ENCODE data around the gene SNX9.
"Not testable (repeated sequence)": the region's sequence is repeated elsewhere in the genome, so short reads cannot be mapped to it uniquely, and the experiment has no call there.

The SNX9 gene

GRCh38 chr6:157840261-157840660 is 17.2 kb downstream of the SNX9 start:
- TF ChIP-seq CTCF (IDR thresholded peaks at IDR 0.05; ENCODE audit: extremely low read depth, insufficient read depth, missing control alignments), result no peak
- no peak for DNase-seq (ENCODE audit: low spot score)
- in situ Hi-C loops (cut with MboI; ENCODE audit: low pct_unique_long_range_greater_than_20kb, low sequenced_read_pairs, unreplicated experiment), result no loop called here

- no peak for DNase-seq (ENCODE audit: low spot score)
- in situ Hi-C loops (cut with MboI; ENCODE audit: low pct_unique_long_range_greater_than_20kb, low sequenced_read_pairs, unreplicated experiment), result no loop called here
- no peak for TF ChIP-seq CTCF (IDR thresholded peaks at IDR 0.05; ENCODE audit: extremely low read depth, insufficient read depth, missing control alignments)
Measured at GRCh38 chr6:157840776-157841175, 17.7 kb downstream of the SNX9 start.

GRCh38 chr6:157841211-157841840 is 18.3 kb downstream of the SNX9 start:
- TF ChIP-seq CTCF (IDR thresholded peaks at IDR 0.05; ENCODE audit: extremely low read depth, insufficient read depth, missing control alignments), result no peak
- in situ Hi-C loops (cut with MboI; ENCODE audit: low pct_unique_long_range_greater_than_20kb, low sequenced_read_pairs, unreplicated experiment), result no loop called here
- no peak for DNase-seq (ENCODE audit: low spot score)

GRCh38 chr6:157842212-157842611 is 19.2 kb downstream of the SNX9 start:
- no peak for DNase-seq (ENCODE audit: low spot score)
- no peak for TF ChIP-seq CTCF (IDR thresholded peaks at IDR 0.05; ENCODE audit: extremely low read depth, insufficient read depth, missing control alignments)
- in situ Hi-C loops (cut with MboI; ENCODE audit: low pct_unique_long_range_greater_than_20kb, low sequenced_read_pairs, unreplicated experiment), result no loop called here

- DNase-seq (ENCODE audit: low spot score); in situ Hi-C loops (cut with MboI; ENCODE audit: low pct_unique_long_range_greater_than_20kb, low sequenced_read_pairs, unreplicated experiment): not testable (repeated sequence)
Measured at GRCh38 chr6:157844196-157844595, 21.1 kb downstream of the SNX9 start.

GRCh38 chr6:157845493-157846259 is 22.6 kb downstream of the SNX9 start:
- in situ Hi-C loops (cut with MboI; ENCODE audit: low pct_unique_long_range_greater_than_20kb, low sequenced_read_pairs, unreplicated experiment), result no loop called here
- DNase-seq (ENCODE audit: low spot score), result no peak
- TF ChIP-seq CTCF (IDR thresholded peaks at IDR 0.05; ENCODE audit: extremely low read depth, insufficient read depth, missing control alignments), result no peak

GRCh38 chr6:157847846-157848245 is 24.8 kb downstream of the SNX9 start:
- DNase-seq (ENCODE audit: low spot score), result no peak
- no peak for TF ChIP-seq CTCF (IDR thresholded peaks at IDR 0.05; ENCODE audit: extremely low read depth, insufficient read depth, missing control alignments)
- in situ Hi-C loops (cut with MboI; ENCODE audit: low pct_unique_long_range_greater_than_20kb, low sequenced_read_pairs, unreplicated experiment), result no loop called here

All from GM13977 (cell line).